Activated T-cell treated with anti-CD3 and anti-CD28 coated beads, Interleukin-2, amount 50 U/mL, for 1 hour (primary cell): ENCODE measurements around the gene USP5.
"Not testable (repeated sequence)": the region's sequence is repeated elsewhere in the genome, so short reads cannot be mapped to it uniquely, and the experiment has no call there.

Experiments
- DNase-seq: peaks from one replicate; pipeline ENCODE4 v3.0.0-alpha.2; 2020

USP5 gene

GRCh38 chr12:6842075-6842474 is 9.9 kb upstream of the USP5 start:
- DNase-seq: no peak

- DNase-seq: no peak
Measured at GRCh38 chr12:6843118-6843902, 8.6 kb upstream of the USP5 start.

GRCh38 chr12:6845395-6845794 is 6.6 kb upstream of the USP5 start:
- DNase-seq: no peak

DNA sequence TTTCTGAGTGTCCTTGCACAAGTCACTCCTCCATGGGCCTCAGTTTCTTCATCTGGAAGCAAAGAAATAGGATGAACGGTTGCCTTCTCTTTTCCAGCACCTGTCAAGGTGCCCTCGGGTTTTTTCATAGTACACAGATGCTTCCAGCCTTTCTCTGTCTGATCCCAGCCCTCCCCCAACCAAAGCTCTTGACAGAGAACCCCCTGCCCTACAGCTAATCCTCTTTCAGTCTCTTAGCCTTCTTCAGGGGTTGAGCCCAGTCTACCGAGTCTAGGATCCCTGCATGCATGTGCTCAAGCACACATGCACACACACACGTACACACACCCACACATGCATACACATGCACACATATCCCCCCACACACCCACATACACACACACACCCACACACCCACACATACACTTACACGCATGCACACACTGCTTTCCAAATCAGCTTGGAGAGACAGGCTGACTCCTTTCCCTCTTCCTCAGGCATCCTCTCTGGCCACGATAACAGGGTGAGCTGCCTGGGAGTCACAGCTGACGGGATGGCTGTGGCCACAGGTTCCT is 5.6 kb upstream of the USP5 start:
- DNase-seq: no peak

DNA sequence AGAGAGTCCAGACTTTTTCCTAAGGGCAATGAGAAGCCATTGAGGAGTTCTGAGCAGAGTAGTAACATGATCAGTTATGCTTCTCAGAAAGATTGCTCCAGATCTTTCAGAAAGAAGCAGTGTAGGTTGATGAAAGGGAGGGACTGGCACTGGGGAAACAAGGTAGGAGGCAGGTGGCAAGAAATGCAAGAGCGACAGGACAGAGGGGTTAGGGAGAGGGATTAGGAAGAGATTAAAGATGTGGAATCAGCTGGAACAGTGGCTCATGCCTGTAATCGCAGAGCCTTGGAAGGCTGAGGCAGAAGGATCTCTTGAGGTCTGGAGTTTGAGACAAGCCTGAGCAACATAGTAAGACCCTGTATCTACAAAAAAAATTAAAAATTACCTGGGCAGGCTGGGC is 4.3 kb upstream of the USP5 start:
- DNase-seq: no peak

DNA sequence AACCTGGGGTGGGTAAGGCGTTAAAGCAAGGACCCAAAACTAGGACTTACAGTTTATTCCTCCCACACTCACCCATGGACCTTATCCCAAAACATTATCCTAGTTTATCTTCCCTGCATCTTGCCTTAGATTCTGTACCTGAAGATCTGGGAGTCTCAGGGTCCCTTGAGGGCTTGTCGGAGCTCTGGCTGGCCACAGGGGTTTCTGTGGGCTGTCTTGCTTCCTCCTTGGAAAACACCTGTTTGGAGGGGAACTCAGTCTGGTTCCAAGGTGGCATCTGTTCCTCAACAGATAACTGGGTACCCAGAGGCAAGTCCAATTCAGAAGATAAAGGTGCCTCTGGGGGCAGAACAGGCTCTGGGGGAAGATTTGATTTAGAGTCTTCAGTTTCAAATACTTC is 2.5 kb upstream of the USP5 start:
- DNase-seq: no peak

- DNase-seq: no peak
Measured at GRCh38 chr12:6849976-6850560, 1.9 kb upstream of the USP5 start.

GRCh38 chr12:6850796-6851152 is 1.2 kb upstream of the USP5 start:
- DNase-seq: no peak

- peak; percentile 84 for DNase-seq
Measured at GRCh38 chr12:6851153-6851920, 613 bp upstream of the USP5 start, which contains the start of gene CDCA3. Gene CDCA3, minus strand, starts transcription at chr12:6851286. Its CDS starts 334 bp downstream, at chr12:6850952.

DNA sequence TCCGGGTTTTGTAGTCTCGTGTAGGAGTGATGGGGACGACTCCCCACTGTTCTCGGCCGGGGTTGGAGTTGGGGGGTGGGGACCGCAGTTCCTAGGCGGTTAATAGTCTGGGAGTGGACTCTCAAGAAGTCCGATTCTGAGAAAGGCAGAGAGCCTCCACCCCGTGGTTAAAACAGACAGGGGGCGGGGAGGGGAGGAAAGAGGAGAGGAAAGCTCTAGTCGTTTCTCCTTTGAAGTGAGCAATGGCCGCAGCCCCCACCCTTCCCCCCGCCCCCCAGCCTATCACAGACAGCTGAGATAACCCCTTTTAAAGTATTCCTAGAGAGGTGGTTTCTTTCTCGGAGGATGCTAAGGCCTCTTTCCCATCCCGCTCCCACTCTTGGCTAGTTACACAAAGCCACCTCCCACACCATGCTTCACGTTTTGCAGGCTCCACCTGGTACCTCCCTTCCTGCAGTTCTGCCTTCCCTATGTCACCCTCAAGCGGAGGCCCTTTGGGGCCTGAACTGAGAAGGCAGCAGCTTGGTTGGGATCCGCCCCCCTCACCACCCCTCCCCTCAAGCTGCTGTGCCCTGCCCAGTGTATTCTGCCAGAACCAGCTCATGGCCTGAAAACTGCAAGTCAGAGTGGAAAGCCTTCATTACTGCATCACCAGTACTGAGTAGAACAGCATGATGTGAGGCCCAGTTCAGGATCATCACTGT is 853 bp downstream of the USP5 start:
- DNase-seq: peak; percentile 60

DNA sequence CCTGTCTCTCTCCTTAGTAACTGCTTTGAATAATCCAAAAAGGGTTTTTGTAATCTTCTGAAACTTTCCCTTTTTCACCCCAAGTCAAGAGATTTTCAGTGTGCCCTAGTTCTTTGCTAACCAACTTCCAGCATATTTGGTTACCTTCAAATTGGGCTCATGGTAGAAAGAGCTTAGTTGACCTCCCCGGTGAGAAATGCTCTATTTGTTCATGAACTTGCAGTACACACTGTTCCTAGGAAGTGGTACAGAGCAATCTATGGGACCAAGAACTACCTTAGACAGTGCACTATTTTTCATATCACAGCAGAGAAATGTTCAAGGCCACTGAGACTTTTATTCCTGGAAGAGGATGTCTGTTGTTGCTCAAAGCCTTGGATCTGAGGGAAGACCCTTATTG is 1.7 kb downstream of the USP5 start:
- no peak for DNase-seq

DNA sequence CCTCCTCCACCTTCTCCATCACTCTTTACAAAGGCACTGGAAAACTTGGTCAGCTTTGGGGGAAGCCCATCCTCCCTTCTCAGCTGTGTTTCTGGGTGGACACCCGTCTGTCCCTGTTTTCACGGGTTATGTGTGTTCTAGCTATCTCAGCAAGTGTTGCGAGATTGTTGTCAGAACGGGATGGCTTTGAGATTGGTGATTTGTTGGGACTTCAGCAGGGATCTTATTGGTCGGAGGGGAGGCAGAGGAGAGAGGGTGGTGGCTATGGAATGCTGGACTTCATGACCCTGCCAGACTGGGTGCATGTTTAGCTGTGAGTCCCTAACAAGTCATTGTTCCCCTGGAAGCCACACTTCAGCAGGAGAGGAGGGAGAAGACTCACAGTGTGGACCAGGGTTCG is 2.1 kb downstream of the USP5 start:
- DNase-seq: no peak

DNA sequence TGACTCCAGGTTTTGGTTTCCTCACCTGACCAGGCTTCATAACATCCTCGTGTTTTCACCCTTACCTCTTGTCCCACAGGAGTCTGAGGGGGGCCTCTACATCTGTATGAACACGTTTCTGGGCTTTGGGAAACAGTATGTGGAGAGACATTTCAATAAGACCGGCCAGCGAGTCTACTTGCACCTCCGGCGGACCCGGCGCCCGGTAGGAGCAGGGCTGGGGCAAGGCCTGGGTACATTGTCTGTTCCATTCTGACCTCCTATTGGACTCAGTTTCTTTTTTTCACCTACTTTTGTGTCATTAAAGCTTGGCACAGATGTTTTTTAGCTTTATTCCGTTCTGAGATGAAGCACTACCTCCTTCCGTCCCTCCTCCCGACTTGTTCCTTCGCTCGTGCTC is 3.4 kb downstream of the USP5 start:
- DNase-seq: no peak

GRCh38 chr12:6858799-6859198 is 6.8 kb downstream of the USP5 start:
- DNase-seq: no peak

GRCh38 chr12:6860116-6860515 is 8.2 kb downstream of the USP5 start:
- DNase-seq: no peak

GRCh38 chr12:6860942-6861341 is 9.0 kb downstream of the USP5 start:
- DNase-seq: no peak

GRCh38 chr12:6861391-6861790 is 9.4 kb downstream of the USP5 start:
- no peak for DNase-seq

DNA sequence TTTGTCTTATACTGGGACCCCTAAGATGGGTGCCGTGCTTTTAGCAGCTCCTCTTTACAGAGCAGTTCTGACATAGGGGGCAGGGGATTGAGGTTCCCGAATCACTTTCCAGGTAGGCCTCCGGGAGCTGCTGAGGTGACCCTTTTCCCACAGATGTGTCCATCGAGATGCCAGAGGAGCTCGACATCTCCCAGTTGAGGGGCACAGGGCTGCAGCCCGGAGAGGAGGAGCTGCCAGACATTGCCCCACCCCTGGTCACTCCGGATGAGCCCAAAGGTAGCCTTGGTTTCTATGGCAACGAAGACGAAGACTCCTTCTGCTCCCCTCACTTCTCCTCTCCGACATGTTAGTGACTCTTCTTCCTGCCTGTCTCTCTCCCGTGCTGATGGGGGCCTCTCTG is 11.1 kb downstream of the USP5 start:
- DNase-seq: no peak

DNA sequence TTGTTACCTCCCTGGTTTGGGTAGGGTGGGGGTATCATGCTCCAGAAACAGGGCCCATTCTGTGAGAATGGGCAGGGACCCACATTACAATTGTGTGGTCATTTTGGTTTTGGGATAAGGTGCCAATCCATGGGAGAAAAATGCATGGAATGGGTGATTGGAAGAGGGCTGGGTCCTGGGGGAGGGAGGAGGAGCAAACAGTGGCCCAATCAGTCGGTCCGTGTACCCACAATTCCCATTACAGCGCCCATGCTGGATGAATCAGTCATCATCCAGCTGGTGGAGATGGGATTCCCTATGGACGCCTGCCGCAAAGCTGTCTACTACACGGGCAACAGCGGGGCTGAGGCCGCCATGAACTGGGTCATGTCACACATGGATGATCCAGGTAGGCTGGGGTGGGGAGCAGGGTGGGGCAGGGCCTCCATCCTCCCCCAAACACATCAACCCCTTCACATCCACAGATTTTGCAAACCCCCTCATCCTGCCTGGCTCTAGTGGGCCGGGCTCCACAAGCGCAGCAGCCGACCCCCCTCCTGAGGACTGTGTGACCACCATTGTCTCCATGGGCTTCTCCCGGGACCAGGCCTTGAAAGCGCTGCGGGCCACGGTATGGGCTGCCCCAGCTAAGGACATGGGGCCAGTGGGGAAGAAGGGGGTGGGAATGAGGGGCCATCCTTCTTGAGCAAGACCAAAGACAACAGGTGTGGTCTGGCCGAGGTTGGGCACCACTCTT is 11.8 kb downstream of the USP5 start:
- DNase-seq: no peak

- not testable (repeated sequence) for DNase-seq
Measured at GRCh38 chr12:6865307-6865706, 13.4 kb downstream of the USP5 start.

GRCh38 chr12:6866163-6866919 is 14.4 kb downstream of the USP5 start:
- no peak for DNase-seq
